IgD-negative memory B cell (primary cell): ENCODE results near the gene MOCOS. TPM values are rescaled to one million over a fixed set of nuclear protein-coding genes. Genes with fewer than 3 reads are reported as not detected.

Source experiments
- H3K27ac Mint-ChIP-seq, 3 donors: one replicate each; pipeline ENCODE4 v1.8.0; 2020 to 2022; ENCODE audit warnings: mild to moderate bottlenecking in 3 of 3, mixed read lengths in 3 of 3, moderate library complexity in 1 of 3
- H3K27me3 Mint-ChIP-seq: one replicate; pipeline ENCODE4 v1.8.0; 2021; ENCODE audit warnings: mixed read lengths
- H3K36me3 Mint-ChIP-seq: one replicate; pipeline ENCODE4 v1.8.0; 2020; ENCODE audit warnings: mild to moderate bottlenecking, mixed read lengths
- H3K4me1 Mint-ChIP-seq, 3 donors: one replicate each; pipeline ENCODE4 v1.8.0; 2020 to 2022; ENCODE audit warnings: mixed read lengths in 3 of 3, mild to moderate bottlenecking in 1 of 3
- H3K4me3 Mint-ChIP-seq, 4 donors: one replicate each; pipeline ENCODE4 v1.8.0; 2020 to 2022; ENCODE audit warnings: mild to moderate bottlenecking in 4 of 4, mixed read lengths in 4 of 4, moderate library complexity in 3 of 4
- H3K9me3 Mint-ChIP-seq, 3 donors: one replicate each; pipeline ENCODE4 v1.8.0; 2020 to 2021; ENCODE audit warnings: mixed read lengths in 3 of 3, mild to moderate bottlenecking in 1 of 3
- polyA plus RNA-seq: library from polyadenylated mRNA; unstranded; fragments of 300-500 nt; fragmentation: Illumina TruSeq; gene quantifications from one replicate; pipeline ENCODE4 v1.2.3, GENCODE V29; 2021

The MOCOS gene
- polyA plus RNA-seq, 1 donor from 2014 or later = 0.13 TPM

DNA sequence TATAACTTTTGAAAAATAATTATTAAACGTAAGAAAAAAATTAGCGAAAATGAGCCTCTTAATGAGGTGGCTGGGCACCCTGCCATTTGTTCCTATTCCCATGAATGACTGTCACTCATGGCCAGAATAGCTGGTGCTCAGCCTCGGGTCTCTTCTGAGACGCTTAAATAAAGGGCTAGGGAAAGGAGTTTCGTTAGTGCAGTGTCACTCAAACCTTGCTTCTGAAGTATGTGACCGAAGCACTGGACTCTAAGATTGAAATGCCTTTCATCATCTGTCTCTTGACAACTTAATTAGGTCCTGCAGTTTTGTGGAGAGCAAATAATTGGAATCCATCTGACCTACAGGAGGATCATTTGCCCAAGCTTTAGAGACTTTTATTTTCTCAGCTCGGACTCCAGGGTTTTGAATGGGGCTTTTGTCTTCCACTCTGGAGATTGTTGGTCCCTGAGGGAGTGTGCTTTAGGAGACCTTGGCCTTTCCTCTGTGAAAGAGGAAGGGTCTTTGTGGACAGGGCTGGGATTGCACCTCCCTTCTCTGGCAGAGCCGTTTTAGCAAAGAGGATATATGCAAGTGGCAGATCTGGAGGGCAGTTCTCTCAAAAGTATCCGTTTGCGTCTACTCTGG, 67.9 kb downstream of the MOCOS start:
- Mint-ChIP-seq H3K36me3 (peaks cover 2% of the 10 kb centered on the region), H3K4me1 (peaks cover 0 to 1% (median 1%) of the 10 kb centered on the region in 3 donors), H3K4me3 (no peak overlapping the region), H3K27ac (no peak overlapping the region), H3K27me3 (peaks cover 4% of the 10 kb centered on the region), H3K9me3 (peaks cover 0 to 2% (median 0%) of the 10 kb centered on the region in 3 donors)

- peaks cover 4% of the 10 kb centered on the region for H3K27me3 Mint-ChIP-seq
- H3K4me1 Mint-ChIP-seq = peaks cover 0 to 1% (median 0%) of the 10 kb centered on the region in 3 donors
- H3K36me3 Mint-ChIP-seq = peaks cover 2% of the 10 kb centered on the region
- H3K4me3 Mint-ChIP-seq = no peak overlapping the region
- no peak overlapping the region for H3K27ac Mint-ChIP-seq
- H3K9me3 Mint-ChIP-seq = peaks cover 0 to 2% (median 0%) of the 10 kb centered on the region in 3 donors
Measured at GRCh38 chr18:36256094-36256493, 68.8 kb downstream of the MOCOS start.

DNA sequence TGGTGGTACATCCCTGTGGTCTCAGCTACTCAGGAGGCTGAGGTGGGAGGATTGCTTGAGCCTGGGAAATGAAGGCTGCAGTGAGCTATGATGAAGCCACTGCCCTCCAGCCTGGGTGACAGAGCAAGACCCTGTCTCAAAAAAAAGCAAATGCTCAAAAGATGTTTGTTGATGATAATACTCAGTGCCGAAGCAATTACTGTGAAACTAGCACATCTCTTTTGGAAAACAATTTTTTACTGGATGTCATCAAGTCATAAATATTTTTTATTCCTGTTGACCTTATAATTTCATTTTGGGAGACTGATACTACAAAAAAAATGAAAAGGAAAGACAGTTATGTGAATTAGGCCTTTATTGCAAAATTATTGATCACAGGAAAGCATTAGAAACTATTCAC, 75.7 kb downstream of the MOCOS start:
- Mint-ChIP-seq H3K27ac (no peak overlapping the region), H3K36me3 (peaks cover 2% of the 10 kb centered on the region), H3K4me3 (no peak overlapping the region), H3K27me3 (peaks cover 1% of the 10 kb centered on the region), H3K4me1 (no peaks in the 10 kb centered on the region), H3K9me3 (peaks cover 0 to 2% (median 0%) of the 10 kb centered on the region in 3 donors)

GRCh38 chr18:36264283-36264682, 77.0 kb downstream of the MOCOS start:
- Mint-ChIP-seq H3K4me3 (no peak overlapping the region), H3K36me3 (no peaks in the 10 kb centered on the region), H3K27ac (no peak overlapping the region), H3K9me3 (peaks cover 0 to 2% (median 0%) of the 10 kb centered on the region in 3 donors), H3K4me1 (no peaks in the 10 kb centered on the region), H3K27me3 (peaks cover 1% of the 10 kb centered on the region)

- Mint-ChIP-seq H3K9me3 (no peaks in the 10 kb centered on the region), H3K4me3 (no peak overlapping the region), H3K4me1 (no peaks in the 10 kb centered on the region), H3K36me3 (peaks cover 1% of the 10 kb centered on the region), H3K27ac (no peak overlapping the region), H3K27me3 (peaks cover 2% of the 10 kb centered on the region)
Measured at GRCh38 chr18:36265015-36265414, 77.7 kb downstream of the MOCOS start.

- Mint-ChIP-seq H3K9me3 (no peaks in the 10 kb centered on the region), H3K27me3 (peaks cover 7% of the 10 kb centered on the region), H3K4me3 (no peak overlapping the region), H3K27ac (no peak overlapping the region), H3K36me3 (peaks cover 1% of the 10 kb centered on the region), H3K4me1 (no peaks in the 10 kb centered on the region)
Measured at GRCh38 chr18:36269157-36269556, 81.9 kb downstream of the MOCOS start.

DNA sequence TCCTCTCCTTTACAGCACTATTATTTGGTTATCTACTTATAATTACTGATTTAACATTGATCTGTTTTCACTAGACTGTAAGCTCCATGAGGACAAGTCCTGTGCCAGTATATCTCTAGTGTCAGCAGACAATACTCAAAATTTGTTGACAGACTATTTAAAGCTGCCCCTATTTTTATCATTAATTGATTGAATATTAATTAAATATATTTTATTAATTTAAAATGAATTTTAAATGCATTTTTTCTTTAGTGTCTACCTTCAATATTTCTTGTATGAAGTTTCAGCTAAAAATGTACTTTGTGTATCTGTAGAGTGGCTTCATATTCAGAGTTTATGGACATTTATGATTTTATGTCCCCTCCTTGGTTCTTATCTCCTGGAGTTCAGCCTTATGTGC, 83.9 kb downstream of the MOCOS start:
- peaks cover 0 to 2% (median 0%) of the 10 kb centered on the region in 3 donors for H3K4me1 Mint-ChIP-seq

GRCh38 chr18:36273347-36273746, 86.0 kb downstream of the MOCOS start:
- Mint-ChIP-seq H3K27me3 (peaks cover 12% of the 10 kb centered on the region), H3K4me1 (peaks cover 0 to 2% (median 0%) of the 10 kb centered on the region in 3 donors), H3K36me3 (peaks cover 1% of the 10 kb centered on the region), H3K4me3 (no peak overlapping the region), H3K9me3 (no peaks in the 10 kb centered on the region), H3K27ac (no peak overlapping the region)

More for the DNA sequence above, 83.9 kb downstream of the MOCOS start:
- peaks cover 1% of the 10 kb centered on the region for H3K36me3 Mint-ChIP-seq
- peaks cover 11% of the 10 kb centered on the region for H3K27me3 Mint-ChIP-seq
- H3K4me3 Mint-ChIP-seq = no peak overlapping the region
- no peaks in the 10 kb centered on the region for H3K9me3 Mint-ChIP-seq
- no peak overlapping the region for H3K27ac Mint-ChIP-seq

DNA sequence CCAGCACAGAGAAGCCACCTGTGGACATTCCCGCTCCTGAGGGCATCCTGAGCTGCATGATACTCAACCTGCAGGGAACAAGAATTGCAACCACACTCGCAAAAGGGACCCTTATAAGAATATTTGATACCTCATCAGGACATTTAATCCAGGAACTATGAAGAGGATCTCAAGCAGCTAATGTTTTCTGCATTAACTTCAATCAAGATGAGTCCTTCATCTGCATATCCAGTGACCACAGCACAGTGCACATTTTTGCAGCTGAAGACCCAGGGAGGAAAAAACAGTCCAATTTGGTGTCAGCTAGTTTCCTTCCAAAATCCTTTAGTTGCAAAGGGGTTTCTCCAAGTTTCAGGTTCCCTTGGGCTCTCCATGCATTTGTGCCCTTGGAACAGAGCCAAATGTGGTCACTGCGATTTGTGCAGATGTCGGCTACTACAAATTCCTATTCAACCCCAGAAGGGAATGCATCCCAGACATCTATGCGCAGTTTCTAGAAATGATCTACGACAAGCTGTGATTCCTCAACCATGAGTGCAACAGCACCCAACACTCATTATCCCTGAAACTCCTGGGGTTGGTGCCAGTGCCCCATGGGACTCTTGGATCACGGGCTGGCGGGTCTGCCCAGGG, 86.9 kb downstream of the MOCOS start:
- peaks cover 0 to 2% (median 0%) of the 10 kb centered on the region in 3 donors for H3K4me1 Mint-ChIP-seq
- peaks cover 13% of the 10 kb centered on the region for H3K27me3 Mint-ChIP-seq
- H3K27ac Mint-ChIP-seq = no peak overlapping the region
- no peaks in the 10 kb centered on the region for H3K9me3 Mint-ChIP-seq
- no peak overlapping the region for H3K4me3 Mint-ChIP-seq
- H3K36me3 Mint-ChIP-seq = peaks cover 1% of the 10 kb centered on the region

GRCh38 chr18:36275561-36275960, 88.3 kb downstream of the MOCOS start:
- no peaks in the 10 kb centered on the region for H3K9me3 Mint-ChIP-seq
- H3K27me3 Mint-ChIP-seq = peaks cover 9% of the 10 kb centered on the region
- no peak overlapping the region for H3K27ac Mint-ChIP-seq
- H3K4me1 Mint-ChIP-seq = peaks cover 0 to 2% (median 0%) of the 10 kb centered on the region in 3 donors
- H3K36me3 Mint-ChIP-seq = no peaks in the 10 kb centered on the region
- no peak overlapping the region for H3K4me3 Mint-ChIP-seq

DNA sequence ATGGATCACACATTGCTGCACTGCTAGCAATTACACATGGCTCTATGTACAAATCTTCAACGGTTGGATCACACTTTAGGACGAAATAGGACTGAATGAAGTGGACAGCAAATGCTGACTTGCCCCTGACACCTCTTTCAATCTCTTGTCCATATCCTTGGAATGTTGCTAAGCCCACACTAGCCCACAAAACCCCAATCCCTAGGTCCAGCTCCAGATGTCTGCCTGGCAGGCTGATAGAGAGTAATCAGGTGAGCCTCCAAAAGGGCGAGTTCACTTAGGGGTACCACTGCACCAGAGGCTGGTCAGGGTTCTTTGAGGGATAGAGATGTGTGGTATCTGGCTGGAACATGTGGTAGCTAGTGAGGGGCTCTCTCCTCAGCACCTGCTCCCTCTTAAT, 91.7 kb downstream of the MOCOS start:
- Mint-ChIP-seq H3K4me3 (no peak overlapping the region), H3K36me3 (no peaks in the 10 kb centered on the region), H3K27me3 (peaks cover 12% of the 10 kb centered on the region), H3K4me1 (peaks cover 0 to 2% (median 0%) of the 10 kb centered on the region in 3 donors), H3K9me3 (no peaks in the 10 kb centered on the region), H3K27ac (no peak overlapping the region)

DNA sequence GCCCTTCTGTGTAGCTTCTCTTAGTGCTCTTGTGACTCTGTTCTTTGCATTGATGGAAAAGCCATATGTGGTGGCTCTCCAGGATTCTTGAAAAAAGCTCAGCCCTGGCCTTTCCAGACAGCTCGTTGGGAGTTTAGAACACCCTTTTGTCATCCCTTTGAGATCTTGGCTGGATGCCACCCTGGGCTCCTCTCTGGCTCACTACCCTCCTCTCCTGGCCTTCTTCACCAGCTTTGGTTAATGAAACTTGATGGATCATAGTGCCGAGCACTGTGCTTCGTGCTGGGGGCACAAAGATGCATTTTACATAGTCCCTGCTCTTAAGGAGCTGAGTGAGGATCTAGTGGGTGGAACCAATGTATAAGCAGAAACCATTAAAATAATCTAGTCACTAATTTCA, 94.6 kb downstream of the MOCOS start:
- Mint-ChIP-seq H3K4me1 (peaks cover 0 to 3% (median 2%) of the 10 kb centered on the region in 3 donors), H3K36me3 (no peaks in the 10 kb centered on the region), H3K27ac (no peak overlapping the region), H3K4me3 (no peak overlapping the region), H3K27me3 (peaks cover 11% of the 10 kb centered on the region), H3K9me3 (no peaks in the 10 kb centered on the region)

DNA sequence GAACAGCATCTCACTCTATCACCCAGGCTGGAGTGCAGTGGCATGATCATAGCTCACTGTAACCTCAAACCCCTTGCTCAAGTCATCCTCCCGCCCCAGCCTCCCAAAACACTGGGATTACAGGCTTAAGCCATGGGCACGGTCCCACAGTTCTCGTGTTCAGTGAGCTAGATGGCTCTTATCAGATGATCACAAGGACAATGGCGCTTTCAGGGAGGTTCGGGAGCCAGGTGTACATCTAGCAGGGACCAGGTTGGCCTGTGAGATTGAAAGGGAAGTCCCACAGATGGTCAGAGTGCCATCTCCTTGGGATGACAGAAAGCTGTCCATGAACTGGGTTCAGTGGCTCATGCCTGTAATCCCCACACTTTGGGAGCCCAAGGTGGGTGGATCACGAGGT, 96.2 kb downstream of the MOCOS start:
- H3K9me3 Mint-ChIP-seq = peaks cover 0 to 3% (median 0%) of the 10 kb centered on the region in 3 donors
- H3K4me1 Mint-ChIP-seq = peaks cover 0 to 3% (median 2%) of the 10 kb centered on the region in 3 donors
- no peak overlapping the region for H3K27ac Mint-ChIP-seq
- peaks cover 14% of the 10 kb centered on the region for H3K27me3 Mint-ChIP-seq
- H3K36me3 Mint-ChIP-seq = no peaks in the 10 kb centered on the region
- no peak overlapping the region for H3K4me3 Mint-ChIP-seq

DNA sequence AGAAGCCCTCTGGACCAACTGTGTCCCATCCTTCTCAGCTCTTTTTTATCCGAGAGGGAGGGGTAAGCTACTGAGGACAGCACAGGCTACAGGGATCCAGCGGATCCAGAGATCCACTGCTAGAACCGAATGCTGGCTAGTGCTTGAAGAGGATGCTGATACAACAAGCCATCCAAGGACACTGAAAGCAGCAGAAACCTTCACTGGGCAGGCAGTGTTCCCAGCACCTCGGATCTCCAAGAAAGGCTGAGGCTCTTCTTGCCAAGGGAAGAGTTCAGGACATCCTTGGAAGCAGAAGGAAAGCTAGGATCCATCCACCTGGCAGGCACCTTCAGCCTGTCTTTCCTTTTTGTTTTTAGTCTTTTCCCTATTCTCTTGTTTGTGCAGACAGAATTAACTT, 97.0 kb downstream of the MOCOS start:
- H3K4me1 Mint-ChIP-seq = peaks cover 0 to 3% (median 2%) of the 10 kb centered on the region in 3 donors
- peaks cover 13% of the 10 kb centered on the region for H3K27me3 Mint-ChIP-seq
- no peak overlapping the region for H3K4me3 Mint-ChIP-seq
- peaks cover 4% of the 10 kb centered on the region for H3K36me3 Mint-ChIP-seq
- H3K27ac Mint-ChIP-seq = peak overlapping the region in 1 of 3 donors; percentile 41
- peaks cover 0 to 8% (median 0%) of the 10 kb centered on the region in 3 donors for H3K9me3 Mint-ChIP-seq

DNA sequence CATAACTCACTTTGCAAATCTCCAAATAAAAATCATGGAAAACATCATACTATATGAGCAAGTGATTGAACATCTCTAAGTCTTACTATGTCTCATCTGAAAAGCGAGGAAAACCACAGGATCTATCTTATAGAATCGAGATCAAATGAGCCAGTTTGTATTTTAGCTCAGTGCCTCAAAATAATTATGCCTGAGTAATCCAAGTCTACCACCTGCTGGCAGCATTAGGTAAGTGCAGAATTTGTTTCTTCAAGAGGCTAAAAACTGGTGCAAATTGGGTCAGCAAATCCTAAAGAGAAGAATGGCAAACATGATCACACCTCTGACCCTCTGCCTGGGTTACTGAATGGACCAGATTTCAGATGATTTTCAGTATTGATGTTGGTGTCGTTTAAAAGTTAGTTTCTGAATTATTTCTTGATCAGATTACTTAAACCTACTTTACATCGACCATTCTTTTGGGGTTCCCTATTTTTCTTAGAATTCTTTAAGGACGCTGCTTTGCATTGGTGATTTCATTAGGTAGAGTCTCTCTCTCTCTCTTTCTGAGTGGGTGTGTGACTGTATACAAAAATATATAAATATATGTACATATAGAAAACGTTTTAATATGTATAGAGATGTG, 97.5 kb downstream of the MOCOS start:
- no peak overlapping the region for H3K4me3 Mint-ChIP-seq
- H3K4me1 Mint-ChIP-seq = peaks cover 0 to 3% (median 2%) of the 10 kb centered on the region in 3 donors
- peaks cover 0 to 12% (median 0%) of the 10 kb centered on the region in 3 donors for H3K9me3 Mint-ChIP-seq
- H3K27ac Mint-ChIP-seq = peak overlapping the region in 1 of 3 donors; percentile 41
- peaks cover 16% of the 10 kb centered on the region for H3K27me3 Mint-ChIP-seq
- peaks cover 4% of the 10 kb centered on the region for H3K36me3 Mint-ChIP-seq
